ENCODE results near the gene MYL6.

Gene MYL6

GRCh38 chr12:56129206-56129941, 28.8 kb upstream of the MYL6 start:
- DNase-seq: peak in 29 of 56 donors; percentile 9 to 50 (median 27)

- DNase-seq: no peak
Measured at GRCh38 chr12:56129942-56130495, 28.1 kb upstream of the MYL6 start.

- DNase-seq: no peak
Measured at GRCh38 chr12:56130876-56131275, 27.3 kb upstream of the MYL6 start.

GRCh38 chr12:56134897-56135296, 23.3 kb upstream of the MYL6 start:
- DNase-seq: no peak

- no peak for DNase-seq
Measured at GRCh38 chr12:56137853-56138571, 20.1 kb upstream of the MYL6 start.

- DNase-seq: no peak
Measured at GRCh38 chr12:56141946-56142784, 16.0 kb upstream of the MYL6 start.

- no peak for DNase-seq
Measured at GRCh38 chr12:56143217-56143616, 14.9 kb upstream of the MYL6 start.

DNA sequence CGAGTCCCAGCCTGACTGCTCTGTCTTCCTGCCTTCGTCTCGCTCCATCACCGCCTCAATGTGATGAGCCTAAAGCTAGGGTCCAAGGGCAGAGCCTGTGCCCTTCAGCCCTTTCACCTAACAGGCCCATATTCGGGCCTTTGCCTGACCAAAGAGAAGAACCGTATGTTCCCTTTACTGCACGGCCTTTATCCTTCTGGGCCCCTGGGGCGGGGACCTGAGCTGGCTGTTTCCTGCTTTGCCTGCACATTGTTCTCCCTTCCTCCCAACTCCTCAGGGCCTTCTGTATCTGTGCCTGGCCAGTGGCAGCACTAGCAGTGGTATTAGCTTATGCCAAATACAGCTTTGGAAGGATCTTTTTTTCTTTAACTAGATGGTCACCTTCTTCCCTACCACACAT, 14.3 kb upstream of the MYL6 start:
- peak in 1 of 56 donors; percentile 8 for DNase-seq

DNA sequence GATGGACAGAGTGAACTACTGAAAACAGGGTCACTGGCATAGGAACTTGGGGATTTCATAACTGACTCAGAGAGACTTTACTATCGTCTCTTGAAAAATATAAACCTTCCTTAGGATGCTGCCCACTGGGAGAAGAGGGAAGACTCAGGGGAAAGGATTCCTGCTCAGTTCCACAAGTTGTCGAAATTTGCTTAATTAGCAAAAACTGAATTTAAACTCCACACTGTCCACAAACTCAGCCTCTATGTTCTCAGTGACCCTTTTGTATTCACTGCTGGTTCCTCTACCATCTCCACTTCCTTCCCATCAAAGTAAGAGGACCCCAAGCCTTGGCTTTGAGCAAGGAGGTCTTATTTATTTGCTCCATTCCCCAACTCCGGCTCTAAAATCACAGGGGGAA, 12.9 kb upstream of the MYL6 start:
- DNase-seq: no peak

GRCh38 chr12:56146492-56147460, 11.4 kb upstream of the MYL6 start:
- no peak for DNase-seq

DNA sequence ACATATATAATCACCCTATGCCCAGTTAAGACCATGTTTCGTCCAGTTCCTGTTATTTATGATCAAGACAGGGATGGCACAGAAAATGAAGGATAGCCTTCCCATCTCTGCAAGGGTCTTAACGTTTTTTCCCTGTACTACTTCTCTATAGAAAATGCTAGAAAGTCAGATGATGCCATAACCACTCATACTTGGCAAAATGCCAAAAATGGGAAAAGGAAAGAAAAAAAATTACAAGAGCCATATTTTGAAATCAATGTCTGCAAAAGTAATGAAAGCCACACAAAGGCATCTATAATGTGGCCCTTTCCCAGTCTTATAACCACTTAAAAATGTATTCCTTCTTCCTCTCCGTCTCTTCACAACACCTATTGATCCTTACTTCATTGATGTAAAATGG, 7.6 kb upstream of the MYL6 start:
- DNase-seq: no peak

DNA sequence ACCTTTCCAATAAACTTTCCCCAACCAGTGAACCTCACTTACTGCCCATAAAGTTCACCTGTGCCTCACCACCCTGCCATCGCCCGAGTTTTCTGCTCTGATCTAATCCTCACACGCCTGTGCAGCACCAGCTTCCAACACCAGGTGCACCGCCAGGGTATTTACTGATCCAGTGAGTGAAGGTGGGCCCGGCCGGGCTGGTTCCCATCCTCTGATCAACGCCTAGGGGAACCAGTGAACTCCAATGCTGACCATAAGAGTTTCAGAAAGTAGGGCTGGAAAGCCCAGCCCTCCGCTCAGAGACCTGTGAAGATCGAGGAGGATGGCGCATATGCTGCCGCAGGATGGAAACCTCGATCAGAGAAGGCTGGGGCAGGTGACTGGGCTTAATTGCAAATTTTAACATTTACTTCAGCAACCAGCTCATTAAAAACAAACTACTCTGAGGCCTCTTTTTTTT, 6.5 kb upstream of the MYL6 start:
- DNase-seq: peak in 18 of 56 donors; percentile 8 to 67 (median 46)

DNA sequence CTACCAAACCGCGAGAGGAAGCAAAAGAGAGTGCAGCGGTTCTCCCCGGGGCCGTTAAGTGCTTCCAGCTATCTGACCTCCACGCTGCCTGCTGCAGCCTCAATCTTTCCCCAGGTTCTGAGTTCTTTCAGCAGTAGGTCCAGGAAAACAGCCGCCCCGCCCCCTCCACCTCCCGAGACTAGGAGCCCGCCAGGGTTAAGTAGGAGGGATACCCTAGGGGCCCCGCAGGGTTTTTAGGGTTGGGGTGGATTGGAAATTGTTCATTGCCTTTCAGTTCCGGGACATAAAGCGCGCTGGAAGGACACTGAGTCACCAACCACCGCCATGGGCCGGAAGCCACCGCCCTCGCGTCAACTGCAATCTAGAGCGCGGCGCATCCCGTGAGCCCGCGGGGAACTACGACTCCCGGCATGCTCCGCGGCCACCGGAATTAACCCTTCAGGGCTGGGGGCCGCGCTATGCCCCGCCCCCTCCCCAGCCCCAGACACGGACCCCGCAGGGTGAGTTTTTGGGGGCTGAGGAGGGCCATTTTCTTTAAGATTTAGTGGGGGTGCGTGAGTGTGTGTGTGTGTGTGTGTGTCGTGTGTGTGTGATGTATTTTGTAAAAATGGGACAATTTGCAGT, 5.9 kb upstream of the MYL6 start, which contains the start of gene MYL6B:
MYL6B (plus strand) TSS at position 456 of the 624 bp plus-strand sequence. CDS start 1,332 bp downstream, outside the sequence.
- peak; percentile 38 to 95 (median 86) for DNase-seq

GRCh38 chr12:56152756-56153677, 5.1 kb upstream of the MYL6 start:
- DNase-seq: peak in 1 of 56 donors; percentile 29

DNA sequence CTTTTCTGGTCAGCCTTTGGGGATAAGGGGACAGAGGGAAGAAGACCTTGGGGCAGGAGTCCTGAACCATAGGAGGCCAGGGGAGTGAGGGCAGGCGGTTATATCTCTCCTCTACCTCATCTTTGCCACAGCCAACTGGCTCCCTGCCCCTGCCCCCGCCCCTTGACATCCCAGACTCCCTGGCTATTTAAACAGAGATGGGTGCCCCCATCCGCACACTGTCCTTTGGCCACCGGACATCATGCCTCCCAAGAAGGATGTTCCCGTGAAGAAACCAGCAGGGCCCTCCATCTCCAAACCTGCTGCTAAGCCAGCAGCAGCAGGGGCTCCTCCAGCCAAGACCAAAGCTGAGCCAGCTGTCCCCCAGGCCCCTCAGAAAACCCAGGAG, 4.5 kb upstream of the MYL6 start:
- no peak for DNase-seq

GRCh38 chr12:56154246-56154771, 3.9 kb upstream of the MYL6 start:
- no peak for DNase-seq

DNA sequence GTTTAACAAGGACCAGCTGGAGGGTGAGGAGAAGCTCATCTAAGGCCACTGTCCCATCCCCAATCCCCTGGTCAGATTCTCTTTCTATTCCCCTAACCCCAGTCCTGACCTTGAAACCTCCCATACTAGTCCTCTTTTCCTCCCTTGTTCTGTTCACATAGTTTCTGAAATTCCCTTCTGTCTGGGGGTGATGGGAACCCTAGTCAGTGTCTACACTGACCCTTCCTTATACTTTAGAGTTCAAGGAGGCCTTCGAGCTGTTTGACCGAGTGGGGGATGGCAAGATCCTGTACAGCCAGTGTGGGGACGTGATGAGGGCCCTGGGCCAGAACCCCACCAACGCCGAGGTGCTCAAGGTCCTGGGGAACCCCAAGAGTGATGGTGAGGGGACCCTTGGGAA, 3.3 kb upstream of the MYL6 start:
- no peak for DNase-seq

- DNase-seq: no peak
Measured at GRCh38 chr12:56155256-56155845, 2.8 kb upstream of the MYL6 start.

Measured in amygdala (tissue), 56 donors.